ENCODE data around the gene VRK3. TPM values are rescaled to one million over a fixed set of nuclear protein-coding genes. Genes with fewer than 3 reads are reported as not detected.

The VRK3 gene
- total and polyA plus RNA-seq, 2 donors (not counting 3 experiments of a cell fraction or from before 2014, with no cell fraction given), result 20.4 to 36.0 TPM

GRCh38 chr19:49927526-49928264, 97.5 kb downstream of the VRK3 start:
- H3K4me2 ChIP-seq (ENCODE audit: insufficient read depth, low read length), result peak overlapping the region; percentile 41

More at GRCh38 chr19:49927526-49928264, 97.5 kb downstream of the VRK3 start:
- Histone ChIP-seq H3K27ac (ENCODE audit: insufficient read depth, low read depth, low read length) (no peak overlapping the region), H3K4me3 (replicated peaks in 1 of 3; ENCODE audit: insufficient read depth in 1 of 3, low read depth in 1 of 3, low read length in 3 of 3) (no peak overlapping the region), H2AFZ (ENCODE audit: low read depth, low read length) (no peak overlapping the region), H3K9me1 (replicated peaks; ENCODE audit: control insufficient read depth, extremely low read depth, insufficient read depth, low read length) (no peaks in the 10 kb centered on the region), H3K9ac (replicated peaks; ENCODE audit: extremely low read depth, insufficient read depth, low read length) (no peak overlapping the region), H3K4me1 (ENCODE audit: control insufficient read depth, extremely low read depth, insufficient read depth, low read length) (peaks cover 10% of the 10 kb centered on the region), H4K20me1 (replicated peaks; ENCODE audit: control insufficient read depth, extremely low read depth, insufficient read depth, low read length) (no peaks in the 10 kb centered on the region), H3K9me3 (replicated peaks; ENCODE audit: control insufficient read depth, insufficient read depth, low read length) (no peaks in the 10 kb centered on the region), H3K36me3 (ENCODE audit: control insufficient read depth in 2 of 2, extremely low read depth in 1 of 2, insufficient read depth in 2 of 2, low read length in 2 of 2) (peaks cover 6 to 18% of the 10 kb centered on the region in 2 experiments), H3K27me3 (ENCODE audit: control insufficient read depth in 2 of 2, insufficient read depth in 2 of 2, low read length in 2 of 2) (no peaks in the 10 kb centered on the region), H3K79me2 (ENCODE audit: control insufficient read depth, insufficient read depth, low read length) (peaks cover 60% of the 10 kb centered on the region)
- intact Hi-C loops (cut with micrococcal nuclease), result loop anchor here (2.0 kb wide), 2 partner anchors 31 to 287 kb away; partner anchors contain the start of genes IL4I1 and RRAS
- FAIRE-seq (no peak), DNase-seq (ENCODE audit: low read depth, low spot score) (no peak)
- no peak for TF ChIP-seq CTCF (IDR thresholded peaks at IDR 0.05; ENCODE audit: extremely low read depth in 1 of 2, insufficient read depth in 1 of 2, low read depth in 1 of 2, low read length in 2 of 2)
- no peak for TF ChIP-seq JUN (IDR thresholded peaks at IDR 0.05; ENCODE audit: borderline replicate concordance, insufficient read depth, insufficient read length, low read depth)
- no peak for TF ChIP-seq EZH2 (IDR thresholded peaks at IDR 0.05; ENCODE audit: borderline replicate concordance, low read depth, low read length, severe bottlenecking)
- no peak for TF ChIP-seq POLR2A (IDR thresholded peaks at IDR 0.05; ENCODE audit: low read depth, low read length)
- TF ChIP-seq, protein P1, sequence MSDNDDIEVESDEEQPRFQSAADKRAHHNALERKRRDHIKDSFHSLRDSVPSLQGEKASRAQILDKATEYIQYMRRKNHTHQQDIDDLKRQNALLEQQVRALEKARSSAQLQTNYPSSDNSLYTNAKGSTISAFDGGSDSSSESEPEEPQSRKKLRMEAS (IDR thresholded peaks at IDR 0.05; ENCODE audit: insufficient read depth, insufficient read length), result no peak
- TF ChIP-seq MYC (IDR thresholded peaks at IDR 0.05; ENCODE audit: low read depth, low read length), result no peak
- no peak for TF ChIP-seq GATA2 (IDR thresholded peaks at IDR 0.05; ENCODE audit: insufficient read depth, insufficient read length, low read depth, low read length)
- no peak for TF ChIP-seq POLR2AphosphoS5 (IDR thresholded peaks at IDR 0.05; ENCODE audit: insufficient read depth, low read depth, low read length)
- TF ChIP-seq FOS (IDR thresholded peaks at IDR 0.05; ENCODE audit: borderline replicate concordance, insufficient read depth, low read length), result no peak
- dilution Hi-C loops (cut with MboI; ENCODE audit: extremely low pct_ligation_motif_present, low sequenced_read_pairs), result no loop called here
- CTCF ChIA-PET, result interaction anchor here (1.4 kb wide), 2 partner anchors 14 to 29 kb away, joined by 3 read pairs; no protein-coding TSS in a partner anchor
- POLR2A ChIA-PET, result interaction anchor here (0.6 kb wide), 1 partner anchor 60 kb away, joined by 5 read pairs; the partner anchor contains the start of gene PNKP
- no TSS peak for BruUV-seq (replicated peaks)

Measured in endothelial cell of umbilical vein (primary cell).